Measurements from ENCODE around the gene SCTR.

SCTR gene

GRCh38 chr2:119486886-119487285 lies 37.4 kb downstream of the SCTR start:
- DNase-seq: no peak

GRCh38 chr2:119486196-119486827 lies 38.0 kb downstream of the SCTR start:
- no peak for DNase-seq

GRCh38 chr2:119485336-119486110 lies 38.8 kb downstream of the SCTR start:
- no peak for DNase-seq

GRCh38 chr2:119484834-119485233 lies 39.4 kb downstream of the SCTR start:
- DNase-seq: no peak

GRCh38 chr2:119483896-119484718 lies 40.2 kb downstream of the SCTR start:
- DNase-seq: no peak

GRCh38 chr2:119483395-119483753 lies 40.9 kb downstream of the SCTR start:
- no peak for DNase-seq

GRCh38 chr2:119482481-119483394 lies 41.5 kb downstream of the SCTR start:
- DNase-seq: no peak

GRCh38 chr2:119481501-119482455 lies 42.5 kb downstream of the SCTR start:
- DNase-seq: no peak

GRCh38 chr2:119480718-119481142 lies 43.6 kb downstream of the SCTR start:
- DNase-seq: no peak

- DNase-seq: no peak
Measured at GRCh38 chr2:119480184-119480583, 44.1 kb downstream of the SCTR start.

- no peak for DNase-seq
Measured at GRCh38 chr2:119478978-119479295, 45.3 kb downstream of the SCTR start.

- no peak for DNase-seq
Measured at GRCh38 chr2:119478188-119478977, 45.9 kb downstream of the SCTR start.

GRCh38 chr2:119477113-119477505 lies 47.2 kb downstream of the SCTR start:
- no peak for DNase-seq

GRCh38 chr2:119476301-119477112 lies 47.8 kb downstream of the SCTR start:
- peak; percentile 82 for DNase-seq

- DNase-seq: no peak
Measured at GRCh38 chr2:119475857-119476244, 48.4 kb downstream of the SCTR start.

- DNase-seq: peak; percentile 62
Measured at GRCh38 chr2:119475225-119475856, 48.9 kb downstream of the SCTR start.

- no peak for DNase-seq
Measured at GRCh38 chr2:119474371-119475224, 49.7 kb downstream of the SCTR start.

- no peak for DNase-seq
Measured at GRCh38 chr2:119473621-119474370, 50.5 kb downstream of the SCTR start.
